Measurements from ENCODE around the gene CYSTM1.

GRCh38 chr5:140248414-140248813 lies 73.4 kb downstream of the CYSTM1 start:
- TF ChIP-seq EZH2 (IDR thresholded peaks at IDR 0.05; ENCODE audit: insufficient read depth, poor library complexity, severe bottlenecking) (no peak), EZH2phosphoT487 (IDR thresholded peaks at IDR 0.05; ENCODE audit: insufficient read depth, low read depth) (no peak)

All from GM23248 (cell line).